NCI-H2081 (cell line): Measurements from ENCODE around the gene MYMX.

Experiments used
- DNase-seq, 2 experiments: peaks; one replicate each; lab custom pipeline; 2025; lab: John Stamatoyannopoulos, UW

MYMX gene

DNA sequence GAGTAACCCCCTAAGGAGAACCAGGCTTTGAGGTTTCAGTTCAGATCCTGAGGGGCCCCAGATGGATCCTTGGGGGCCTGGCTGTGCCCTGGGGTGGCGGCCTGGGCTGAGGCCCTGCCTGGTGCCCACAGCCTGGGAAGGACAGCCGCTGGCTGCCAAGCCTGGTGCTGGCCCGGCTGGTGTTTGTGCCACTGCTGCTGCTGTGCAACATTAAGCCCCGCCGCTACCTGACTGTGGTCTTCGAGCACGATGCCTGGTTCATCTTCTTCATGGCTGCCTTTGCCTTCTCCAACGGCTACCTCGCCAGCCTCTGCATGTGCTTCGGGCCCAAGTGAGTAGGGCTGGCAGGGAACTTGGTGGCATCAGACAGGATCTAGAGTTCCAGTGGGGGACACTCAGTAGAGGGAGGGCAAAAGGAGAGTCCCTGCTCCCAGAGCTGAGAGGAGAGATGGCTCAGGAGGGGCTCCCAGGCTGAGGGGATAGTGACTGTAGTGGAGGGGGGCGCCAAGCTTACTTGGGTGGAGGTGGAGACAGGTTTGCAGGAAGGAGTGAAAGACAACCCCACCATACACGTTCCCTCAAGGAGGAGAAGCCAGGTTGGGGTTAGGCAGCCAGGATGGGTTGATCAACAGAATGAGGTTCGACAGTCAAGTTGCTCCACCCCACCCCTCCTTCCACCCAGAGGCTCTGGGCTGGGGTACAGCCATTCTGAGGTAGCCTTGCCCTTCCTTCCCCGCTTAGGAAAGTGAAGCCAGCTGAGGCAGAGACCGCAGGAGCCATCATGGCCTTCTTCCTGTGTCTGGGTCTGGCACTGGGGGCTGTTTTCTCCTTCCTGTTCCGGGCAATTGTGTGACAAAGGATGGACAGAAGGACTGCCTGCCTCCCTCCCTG, 16.2 kb downstream of the MYMX start:
- DNase-seq, result no peak

DNA sequence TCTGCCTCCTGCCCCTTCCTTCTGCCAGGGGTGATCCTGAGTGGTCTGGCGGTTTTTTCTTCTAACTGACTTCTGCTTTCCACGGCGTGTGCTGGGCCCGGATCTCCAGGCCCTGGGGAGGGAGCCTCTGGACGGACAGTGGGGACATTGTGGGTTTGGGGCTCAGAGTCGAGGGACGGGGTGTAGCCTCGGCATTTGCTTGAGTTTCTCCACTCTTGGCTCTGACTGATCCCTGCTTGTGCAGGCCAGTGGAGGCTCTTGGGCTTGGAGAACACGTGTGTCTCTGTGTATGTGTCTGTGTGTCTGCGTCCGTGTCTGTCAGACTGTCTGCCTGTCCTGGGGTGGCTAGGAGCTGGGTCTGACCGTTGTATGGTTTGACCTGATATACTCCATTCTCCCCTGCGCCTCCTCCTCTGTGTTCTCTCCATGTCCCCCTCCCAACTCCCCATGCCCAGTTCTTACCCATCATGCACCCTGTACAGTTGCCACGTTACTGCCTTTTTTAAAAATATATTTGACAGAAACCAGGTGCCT, 16.9 kb downstream of the MYMX start:
- no peak for DNase-seq

DNA sequence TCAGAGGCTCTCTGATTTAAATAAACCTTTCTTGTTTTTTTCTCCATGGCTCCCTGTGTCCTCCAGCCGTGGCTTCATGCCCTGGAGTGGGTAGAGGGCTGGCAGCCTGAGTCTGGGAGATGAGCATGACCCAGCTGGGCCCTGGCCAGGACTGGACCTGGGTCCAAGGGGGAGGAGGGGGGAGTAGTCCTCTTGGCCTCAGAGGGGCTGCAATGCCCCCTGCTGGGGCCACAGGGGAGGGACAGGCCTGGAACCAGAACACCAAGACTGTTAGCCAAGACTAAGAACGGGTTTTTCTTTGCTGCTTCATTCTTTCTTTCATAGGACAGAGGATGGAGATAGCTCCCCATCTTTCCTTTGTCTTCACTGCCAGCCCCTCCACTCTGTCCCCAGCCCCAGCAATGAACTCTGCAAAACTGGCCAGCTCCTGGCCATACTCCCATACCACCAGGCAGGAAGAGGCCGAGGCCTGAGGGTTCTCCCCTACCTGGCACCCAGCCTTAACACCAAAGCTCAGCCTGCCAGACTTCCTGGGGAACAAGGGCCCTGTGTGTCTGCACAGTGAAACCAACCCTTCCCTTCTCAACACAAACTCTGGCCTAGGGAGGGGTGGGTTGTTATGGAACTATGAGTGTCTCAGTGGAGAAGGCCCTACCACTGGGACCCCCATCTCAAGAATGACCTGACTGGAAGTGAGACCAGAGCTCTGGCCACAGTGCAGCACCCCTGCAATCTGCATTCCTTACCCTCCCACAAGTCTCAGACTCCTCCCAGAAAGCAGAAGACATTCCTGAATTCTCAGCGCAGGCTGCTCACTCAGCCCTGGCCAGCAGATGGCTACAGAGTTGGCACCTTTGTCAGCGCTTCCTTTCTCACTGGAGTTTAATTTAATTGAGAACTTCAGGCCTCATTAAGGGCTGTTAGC, 17.6 kb downstream of the MYMX start:
- peak in 1 of 2 experiments; percentile 22 for DNase-seq

DNA sequence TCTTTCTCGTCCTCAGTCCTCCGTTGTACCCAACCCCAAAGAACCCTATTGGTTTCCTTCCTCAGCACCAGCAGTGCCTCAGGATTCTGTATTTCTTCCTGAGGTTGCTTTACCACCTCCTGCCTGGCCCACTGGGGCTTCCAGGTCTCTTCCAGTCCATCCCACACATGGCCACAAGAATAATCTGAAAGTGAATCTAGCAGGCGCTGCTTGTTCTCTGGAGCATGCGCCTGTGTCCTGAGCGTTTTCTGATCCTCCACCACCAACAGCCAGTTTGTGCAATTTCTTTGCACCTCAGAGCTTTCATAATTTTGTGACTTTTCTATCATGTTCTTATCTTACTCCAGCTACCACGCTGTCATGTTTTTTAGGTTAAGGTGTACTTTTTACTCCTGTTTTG, 18.5 kb downstream of the MYMX start:
- DNase-seq, result no peak

DNA sequence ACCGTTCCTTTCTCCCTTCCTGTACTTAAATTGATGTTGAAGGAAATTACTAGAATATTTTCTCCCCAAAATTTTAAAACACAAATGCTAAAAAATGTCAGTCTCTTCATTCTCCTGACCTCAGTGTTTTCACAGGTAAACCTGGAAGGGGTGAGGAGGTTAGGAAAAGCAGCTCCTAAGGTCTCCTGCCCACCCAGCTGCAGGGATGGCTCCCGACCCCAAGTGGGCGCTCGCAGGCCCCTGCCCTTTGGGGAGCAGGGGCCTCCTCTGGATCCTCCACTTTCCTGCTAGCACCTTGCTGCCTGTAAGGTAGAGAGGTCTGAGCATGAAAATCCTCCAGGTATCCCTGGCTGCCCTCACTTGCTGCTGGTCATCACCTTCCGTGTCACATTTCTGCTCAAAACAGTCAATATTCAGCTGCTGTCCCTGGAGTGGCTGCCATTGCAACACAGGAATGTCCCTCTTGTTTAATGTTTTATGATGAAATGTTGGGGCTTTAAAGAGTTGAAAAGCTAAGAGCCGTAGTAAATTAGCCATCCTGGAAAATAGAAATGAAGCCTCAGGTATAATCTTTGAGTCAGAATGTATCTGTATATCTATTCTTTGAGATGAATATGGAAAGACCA, 19.3 kb downstream of the MYMX start:
- DNase-seq, result no peak

DNA sequence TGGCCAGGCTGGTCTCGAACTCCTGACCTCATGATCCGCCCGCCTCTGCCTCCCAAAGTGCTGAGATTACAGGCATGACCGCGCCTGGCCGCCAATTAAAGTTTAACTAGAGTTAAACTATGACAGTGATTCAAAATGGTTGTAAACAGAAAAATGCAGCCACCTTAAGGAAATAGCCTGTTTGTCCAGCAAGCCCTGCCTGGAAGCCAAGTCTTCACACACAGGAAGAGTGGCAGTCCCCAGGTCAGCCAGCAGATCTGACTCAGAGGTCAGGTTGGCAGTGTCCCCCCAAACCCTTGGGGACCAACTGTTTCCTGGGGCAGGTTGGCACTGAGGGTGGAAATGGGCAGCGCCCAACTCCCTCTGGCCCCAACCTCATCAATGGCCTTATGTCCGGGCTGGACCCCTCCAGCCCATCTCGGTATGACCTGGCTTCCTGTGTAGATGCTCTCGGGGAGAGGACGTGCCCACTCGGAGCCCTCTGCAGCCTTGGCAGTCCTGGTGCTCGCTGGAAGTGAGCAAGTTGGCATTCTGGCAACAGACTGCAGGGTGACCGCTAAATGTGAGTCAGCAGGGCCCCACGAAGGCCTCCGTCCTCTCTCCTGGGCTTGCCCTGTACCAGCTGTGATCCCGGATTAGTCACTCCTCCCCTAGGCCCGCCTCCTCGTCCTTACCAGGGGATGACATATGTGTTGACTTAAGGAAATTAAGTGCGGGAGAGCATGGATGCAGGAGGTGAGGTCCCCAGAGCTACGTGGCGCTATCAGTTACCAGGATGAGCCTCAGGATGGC, 20.5 kb downstream of the MYMX start:
- peak; percentile 85 to 90 for DNase-seq

DNA sequence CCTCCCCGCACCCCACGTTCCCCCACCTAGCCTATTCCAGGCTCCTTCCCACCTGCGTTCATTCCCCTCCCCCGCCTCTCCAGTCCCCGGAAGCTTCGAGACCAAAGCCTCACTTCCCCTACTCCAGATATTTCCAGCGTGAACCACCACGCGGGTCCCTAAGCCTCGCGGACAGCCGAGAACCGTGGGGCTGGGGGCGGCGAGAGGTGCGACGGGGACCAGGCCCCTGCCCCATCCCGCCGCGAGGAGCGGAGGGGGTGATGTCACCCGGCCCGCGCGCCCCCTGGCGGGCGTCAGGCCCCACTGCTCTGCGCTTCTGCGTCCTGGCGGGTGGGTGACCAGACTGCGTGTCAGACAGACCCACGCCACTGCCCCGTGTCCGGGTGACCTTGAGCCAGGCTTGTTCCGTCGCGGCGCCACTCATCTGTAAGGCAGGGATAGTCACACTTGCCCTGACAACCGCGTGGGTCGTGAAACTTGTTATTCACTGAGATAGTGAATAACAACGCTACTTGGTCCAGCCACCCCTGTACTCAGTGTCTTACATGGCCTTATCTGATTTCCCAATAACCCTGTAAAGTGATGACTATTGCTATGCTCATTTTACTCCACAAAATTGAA, 21.2 kb downstream of the MYMX start:
- peak; percentile 44 to 69 for DNase-seq

DNA sequence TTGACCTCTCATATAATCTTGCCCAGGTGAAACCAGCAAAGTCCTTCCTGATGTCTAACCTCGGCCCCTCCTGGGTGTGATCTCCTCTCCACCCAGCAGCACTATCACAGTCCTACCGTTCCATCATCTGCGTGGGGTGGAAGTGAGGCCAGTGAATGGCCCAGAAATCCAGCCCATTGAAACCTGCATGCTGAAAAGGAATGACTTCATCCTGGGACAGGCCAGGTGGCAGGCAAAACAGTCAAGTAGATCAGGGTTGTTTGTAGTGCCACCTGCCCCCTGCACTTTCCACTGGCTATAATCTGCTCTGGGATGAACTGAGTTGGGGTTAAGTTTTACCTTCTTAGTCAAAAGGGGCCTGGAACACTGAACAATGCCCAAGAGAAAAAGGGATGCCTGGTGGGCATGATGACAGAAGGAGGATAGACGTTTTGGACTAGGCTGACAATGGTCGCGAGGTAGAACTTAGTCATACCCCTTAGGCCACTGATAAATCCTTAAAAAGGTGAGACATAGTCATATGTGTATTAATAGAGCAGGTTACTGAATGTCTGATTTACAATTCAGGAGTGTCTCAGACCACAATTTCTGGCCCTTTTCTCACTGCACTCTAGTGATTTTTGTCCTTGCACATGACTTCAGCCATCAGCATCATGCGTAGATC, 22.1 kb downstream of the MYMX start:
- no peak for DNase-seq

DNA sequence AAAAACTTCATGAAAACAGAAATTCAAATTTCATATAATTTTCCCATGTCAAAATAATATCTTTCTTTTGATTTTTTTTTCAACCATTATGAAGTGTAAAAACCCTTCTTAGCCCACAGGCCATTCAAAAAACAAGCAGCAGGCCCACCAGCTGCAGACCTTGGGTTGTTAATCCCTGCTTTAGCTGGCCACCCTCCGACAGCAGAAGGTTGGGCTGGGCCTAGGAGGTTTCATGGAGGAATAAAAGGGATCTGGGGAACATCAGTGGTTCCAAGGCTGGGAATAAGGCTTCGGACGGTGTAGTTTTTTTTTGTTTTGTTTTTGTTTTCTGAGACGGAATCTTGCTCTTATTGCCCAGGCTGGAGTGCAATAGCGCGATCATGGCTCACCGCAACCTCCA, 26.6 kb downstream of the MYMX start:
- DNase-seq, result no peak

DNA sequence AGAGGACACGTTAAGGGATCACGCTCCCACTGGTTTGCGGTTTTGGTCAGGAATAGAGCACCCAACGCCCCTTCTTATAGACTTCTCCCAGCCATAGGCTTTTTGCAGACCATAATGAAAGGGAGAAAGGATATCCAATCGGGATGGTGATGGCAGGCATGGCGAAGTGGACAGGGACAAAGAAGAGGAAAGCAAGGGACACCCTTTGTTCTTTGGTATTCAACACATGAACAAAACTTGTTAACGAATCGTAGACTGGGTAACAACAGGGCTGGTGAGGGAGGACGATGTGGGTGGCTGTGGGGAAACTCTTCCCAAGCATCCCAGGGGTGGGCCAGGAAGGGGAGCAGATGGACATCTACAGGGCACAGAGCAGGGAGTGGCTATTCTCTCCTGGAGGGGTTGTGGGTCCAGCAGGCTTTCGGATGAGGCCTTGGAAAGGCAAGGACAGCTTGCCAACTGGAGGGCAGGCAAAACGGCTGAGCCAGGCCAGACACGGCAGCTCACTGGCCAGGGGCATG, 28.7 kb downstream of the MYMX start:
- DNase-seq, result no peak

DNA sequence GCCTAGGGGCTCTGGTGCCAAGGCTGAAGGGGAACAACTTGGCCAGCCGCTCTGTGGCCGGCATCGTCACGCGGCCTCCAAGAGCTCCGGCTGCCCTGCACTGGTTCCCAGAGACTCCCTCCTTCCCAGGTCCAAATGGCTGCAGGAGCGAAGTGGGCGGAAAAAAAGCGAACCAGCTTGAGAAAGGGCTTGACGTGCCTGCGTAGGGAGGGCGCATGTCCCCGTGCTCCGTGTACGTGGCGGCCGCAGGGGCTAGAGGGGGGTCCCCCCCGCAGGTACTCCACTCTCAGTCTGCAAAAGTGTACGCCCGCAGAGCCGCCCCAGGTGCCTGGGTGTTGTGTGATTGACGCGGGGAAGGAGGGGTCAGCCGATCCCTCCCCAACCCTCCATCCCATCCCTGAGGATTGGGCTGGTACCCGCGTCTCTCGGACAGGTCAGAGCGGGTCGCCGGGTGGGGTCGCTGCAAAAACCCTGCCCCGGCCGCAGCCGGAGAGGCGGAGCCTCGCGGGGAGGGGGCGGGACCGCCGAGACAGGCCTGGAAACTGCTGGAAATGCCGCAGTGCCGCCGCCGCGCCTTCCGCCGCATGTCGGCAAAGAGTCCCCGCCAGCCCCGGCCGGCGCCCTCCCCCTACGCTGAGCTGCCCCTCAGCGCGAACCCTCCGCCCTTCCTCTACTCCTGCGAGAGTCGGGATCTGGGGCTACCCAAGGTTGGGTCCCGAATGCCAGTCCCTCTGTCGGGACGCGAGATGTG, 29.4 kb downstream of the MYMX start:
- peak; percentile 77 to 88 for DNase-seq

DNA sequence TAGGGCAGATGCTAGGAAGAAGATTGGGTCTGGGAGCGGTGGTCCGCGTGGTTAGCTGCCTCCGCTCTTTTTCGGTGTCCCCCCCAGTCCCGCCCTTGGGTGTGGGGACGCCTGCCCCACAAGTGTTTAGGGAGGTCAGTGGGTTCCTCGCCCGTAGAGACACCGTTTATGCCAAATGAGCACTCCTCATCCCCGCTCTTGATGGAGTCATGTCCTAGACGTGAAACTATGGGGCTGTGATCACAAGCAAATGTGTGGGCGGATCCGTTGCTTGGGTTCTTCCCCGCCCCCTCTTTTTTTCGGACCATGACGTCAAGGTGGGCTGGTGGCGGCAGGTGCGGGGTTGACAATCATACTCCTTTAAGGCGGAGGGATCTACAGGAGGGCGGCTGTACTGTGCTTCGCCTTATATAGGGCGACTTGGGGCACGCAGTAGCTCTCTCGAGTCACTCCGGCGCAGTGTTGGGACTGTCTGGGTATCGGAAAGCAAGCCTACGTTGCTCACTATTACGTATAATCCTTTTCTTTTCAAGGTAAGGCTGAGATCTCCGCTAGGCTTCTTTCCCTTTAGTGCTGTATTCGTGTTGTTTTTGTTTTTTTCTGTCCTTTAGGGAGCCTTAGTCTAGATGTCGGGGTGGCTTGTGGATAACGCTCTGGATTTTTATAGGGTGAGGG, 30.1 kb downstream of the MYMX start, which contains the start of gene HSP90AB1:
Gene HSP90AB1 (plus strand): TSS at position 439 of the 675 bp plus-strand sequence. CDS start 1,529 bp downstream, outside the sequence.
- peak; percentile 98 for DNase-seq

DNA sequence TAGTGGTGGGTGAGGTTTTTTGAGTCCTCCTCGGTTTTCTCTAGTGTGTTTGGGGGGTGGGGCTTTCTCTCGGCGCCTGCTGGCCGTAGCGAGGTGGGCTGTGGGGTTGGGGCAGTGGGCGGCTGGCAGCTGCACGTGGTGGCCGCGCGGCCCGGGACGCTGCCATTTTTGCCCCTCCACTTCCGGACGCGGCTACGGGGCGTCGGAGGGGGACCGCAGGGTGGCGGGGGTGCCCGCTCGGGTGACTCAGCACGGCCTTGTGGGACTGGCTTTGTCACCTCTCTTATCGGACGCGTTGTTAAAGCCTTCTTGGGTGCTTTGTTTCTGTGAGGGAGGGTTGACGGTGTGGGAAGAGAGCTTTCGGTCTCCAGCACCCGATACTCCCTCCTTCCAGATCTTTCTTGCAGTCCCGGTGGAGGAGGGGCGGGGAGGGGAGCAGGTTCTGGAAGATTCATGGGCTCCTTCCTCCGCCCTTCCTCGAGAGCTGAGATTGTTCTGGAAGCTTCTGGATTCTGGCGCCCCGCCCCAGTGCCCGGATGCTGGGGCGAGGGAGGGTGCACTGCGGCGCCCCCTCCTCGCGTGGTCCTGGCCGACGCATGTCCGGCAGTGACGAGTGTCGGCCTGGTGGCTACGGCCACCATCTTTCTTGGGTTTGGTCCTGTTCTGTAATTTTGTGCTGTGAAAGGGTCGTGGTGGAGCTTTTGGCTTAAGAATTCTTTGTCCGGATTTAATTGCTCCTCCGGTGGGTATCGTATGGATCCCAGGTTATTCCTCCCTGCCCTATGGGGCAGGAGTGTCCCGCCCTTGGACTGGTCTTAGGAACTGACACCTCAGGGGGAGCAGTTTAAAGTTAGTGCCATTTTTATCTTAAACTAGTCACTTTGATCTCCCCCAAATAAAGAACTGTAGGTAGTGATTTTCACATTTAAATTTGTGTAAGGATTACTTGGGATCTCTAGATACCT, 30.9 kb downstream of the MYMX start:
- peak; percentile 51 to 55 for DNase-seq

DNA sequence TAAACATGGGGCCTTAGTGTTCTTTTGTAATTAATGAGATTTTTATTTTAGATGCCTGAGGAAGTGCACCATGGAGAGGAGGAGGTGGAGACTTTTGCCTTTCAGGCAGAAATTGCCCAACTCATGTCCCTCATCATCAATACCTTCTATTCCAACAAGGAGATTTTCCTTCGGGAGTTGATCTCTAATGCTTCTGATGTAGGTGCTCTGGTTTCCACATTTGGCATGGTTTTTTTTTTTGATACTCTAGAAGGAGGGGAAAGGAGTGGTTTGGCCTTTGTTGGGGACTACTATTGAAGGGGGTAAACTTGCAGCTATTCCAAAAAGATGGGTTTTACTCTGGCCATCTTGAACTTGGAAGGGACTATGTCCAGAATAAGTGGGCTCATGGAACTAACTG, 31.9 kb downstream of the MYMX start:
- DNase-seq, result no peak

DNA sequence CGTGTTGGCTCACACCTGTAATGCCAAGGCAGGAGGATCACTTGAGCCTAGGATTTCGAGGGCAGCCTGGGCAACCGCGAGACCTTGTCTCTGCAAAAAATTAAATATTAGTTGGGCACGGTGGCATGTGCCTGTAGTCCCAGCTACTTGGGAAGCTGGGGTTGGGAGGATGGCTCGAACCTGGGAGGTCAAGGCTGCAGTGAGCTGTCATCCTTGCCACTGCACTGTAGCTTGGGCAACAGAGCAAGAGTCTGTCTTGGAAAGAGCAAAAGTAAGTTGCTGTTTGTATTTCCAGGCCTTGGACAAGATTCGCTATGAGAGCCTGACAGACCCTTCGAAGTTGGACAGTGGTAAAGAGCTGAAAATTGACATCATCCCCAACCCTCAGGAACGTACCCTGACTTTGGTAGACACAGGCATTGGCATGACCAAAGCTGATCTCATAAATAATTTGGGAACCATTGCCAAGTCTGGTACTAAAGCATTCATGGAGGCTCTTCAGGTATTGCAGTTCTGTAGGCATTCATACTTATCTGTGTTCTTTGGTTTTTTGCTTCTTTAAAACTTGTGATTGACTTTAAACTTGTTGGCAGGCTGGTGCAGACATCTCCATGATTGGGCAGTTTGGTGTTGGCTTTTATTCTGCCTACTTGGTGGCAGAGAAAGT, 32.5 kb downstream of the MYMX start:
- no peak for DNase-seq

DNA sequence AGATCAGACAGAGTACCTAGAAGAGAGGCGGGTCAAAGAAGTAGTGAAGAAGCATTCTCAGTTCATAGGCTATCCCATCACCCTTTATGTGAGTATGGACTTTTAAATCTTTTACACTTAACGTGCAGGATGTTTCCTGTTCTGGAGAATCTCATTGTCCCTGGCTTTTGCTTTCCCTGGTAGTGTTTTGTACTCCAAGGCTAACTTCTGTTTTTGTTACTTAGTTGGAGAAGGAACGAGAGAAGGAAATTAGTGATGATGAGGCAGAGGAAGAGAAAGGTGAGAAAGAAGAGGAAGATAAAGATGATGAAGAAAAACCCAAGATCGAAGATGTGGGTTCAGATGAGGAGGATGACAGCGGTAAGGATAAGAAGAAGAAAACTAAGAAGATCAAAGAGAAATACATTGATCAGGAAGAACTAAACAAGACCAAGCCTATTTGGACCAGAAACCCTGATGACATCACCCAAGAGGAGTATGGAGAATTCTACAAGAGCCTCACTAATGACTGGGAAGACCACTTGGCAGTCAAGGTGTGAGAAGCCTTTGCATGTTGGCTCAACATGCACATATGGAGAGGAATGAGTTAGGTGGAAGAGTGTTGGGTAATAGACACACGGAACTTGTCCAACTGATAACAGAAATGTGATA, 33.5 kb downstream of the MYMX start:
- DNase-seq, result no peak
